GM18951 (cell line): ENCODE data around the gene TPI1.

ENCODE experiments used
- POLR2A ChIP-seq: IDR thresholded peaks from 4 replicates; pipeline ENCODE4 v1.6.1; 2011; ENCODE audit warnings: mild to moderate bottlenecking; ENCODE audit not compliant: insufficient read length, insufficient read depth; ENCODE audit errors: extremely low read depth
- in situ Hi-C: fragments of 300-500 bp; cut with MboI; formaldehyde crosslinking; loops from one replicate; pipeline ENCODE4 v1.12.0; 2022; ENCODE audit warnings: low sequenced_read_pairs, mixed read lengths, inconsistent platforms; ENCODE audit not compliant: unreplicated experiment

The TPI1 gene

DNA sequence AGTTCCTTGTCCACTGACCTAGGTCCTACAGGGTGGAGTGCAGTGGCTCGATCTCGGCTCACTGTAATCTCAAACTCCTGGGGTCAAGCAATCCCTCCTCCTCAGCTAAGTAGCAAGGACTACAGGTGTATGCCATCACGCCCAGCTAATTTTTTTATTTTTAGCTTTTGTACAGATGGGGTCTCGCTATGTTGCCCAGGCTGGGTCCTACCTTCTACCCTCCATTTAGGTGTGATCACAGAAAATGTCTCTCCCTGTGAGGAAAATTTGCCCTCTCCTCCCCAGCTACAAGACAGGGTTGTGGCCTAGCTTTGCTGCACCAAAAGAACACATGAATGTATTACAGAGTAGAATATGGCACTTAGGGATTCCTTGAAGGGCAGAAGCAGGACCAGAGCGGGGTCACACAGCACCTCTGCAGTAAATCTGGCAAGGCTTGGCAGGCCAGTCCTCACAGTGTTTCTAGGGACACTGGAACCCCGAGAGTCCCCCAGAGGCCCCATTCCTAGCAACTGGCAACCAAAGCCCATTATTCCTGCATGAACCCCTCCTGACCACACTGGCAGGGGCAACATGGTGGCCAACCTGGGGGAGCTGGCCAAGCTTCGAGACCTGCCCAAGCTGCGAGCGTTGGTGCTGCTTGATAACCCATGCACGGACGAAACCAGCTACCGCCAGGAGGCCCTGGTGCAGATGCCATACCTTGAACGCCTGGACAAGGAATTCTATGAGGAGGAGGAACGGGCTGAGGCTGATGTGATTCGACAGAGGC is 45.0 kb downstream of the TPI1 start:
- no peak for TF ChIP-seq POLR2A
- in situ Hi-C loops: no loop called here

- in situ Hi-C loops: no loop called here
- peak; percentile 55 for TF ChIP-seq POLR2A
These were observed 47.1 kb downstream of the TPI1 start, which contains the start of gene ENO2 for GRCh38 chr12:6914246-6914946. ENO2 (plus strand) TSS chr12:6914580; CDS start chr12:6915833, 1,253 bp downstream.

DNA sequence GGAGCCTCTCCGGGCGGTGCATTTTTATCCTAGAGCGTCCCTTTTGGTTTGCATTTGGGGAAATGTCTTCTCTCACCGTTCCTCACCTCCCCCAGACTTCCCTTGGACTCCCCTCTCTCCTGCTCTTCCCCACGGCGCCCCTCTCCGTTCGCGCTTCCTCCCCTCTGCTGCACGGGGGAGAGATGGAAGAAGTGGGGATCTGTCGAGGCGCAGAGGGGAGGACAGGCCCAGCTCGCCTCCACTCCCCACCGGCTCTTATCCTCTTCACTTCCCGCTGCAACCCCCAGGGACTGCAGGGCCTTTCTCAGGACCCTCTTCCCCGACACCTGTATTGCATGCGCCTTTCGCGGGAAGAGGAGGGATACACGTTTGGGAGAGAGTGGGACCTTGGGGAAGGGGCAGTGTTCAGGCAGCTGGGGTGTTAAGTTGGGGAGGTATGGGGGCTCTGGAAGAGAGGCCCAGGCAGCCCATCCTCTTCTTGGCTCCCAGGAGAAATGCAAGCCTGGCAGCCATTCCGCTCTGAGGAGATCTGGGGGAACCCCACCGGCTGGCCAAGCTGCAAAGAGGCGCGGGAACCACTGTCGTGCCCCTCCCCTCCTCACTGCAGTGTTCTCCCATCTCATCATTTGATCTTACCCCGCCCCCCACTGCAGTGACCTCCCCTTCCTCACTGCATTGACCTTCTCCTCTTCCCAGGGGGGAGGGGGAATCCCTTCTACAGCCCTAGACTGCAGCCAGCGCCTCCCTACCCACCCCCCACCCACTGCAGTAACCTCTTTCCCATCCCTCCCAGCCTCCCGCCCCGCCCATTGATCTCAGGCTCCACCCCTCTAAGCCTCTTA is 47.8 kb downstream of the TPI1 start:
- in situ Hi-C loops: no loop called here
- TF ChIP-seq POLR2A: no peak

GRCh38 chr12:6915789-6916285 is 48.5 kb downstream of the TPI1 start:
- no peak for TF ChIP-seq POLR2A
- in situ Hi-C loops: no loop called here

DNA sequence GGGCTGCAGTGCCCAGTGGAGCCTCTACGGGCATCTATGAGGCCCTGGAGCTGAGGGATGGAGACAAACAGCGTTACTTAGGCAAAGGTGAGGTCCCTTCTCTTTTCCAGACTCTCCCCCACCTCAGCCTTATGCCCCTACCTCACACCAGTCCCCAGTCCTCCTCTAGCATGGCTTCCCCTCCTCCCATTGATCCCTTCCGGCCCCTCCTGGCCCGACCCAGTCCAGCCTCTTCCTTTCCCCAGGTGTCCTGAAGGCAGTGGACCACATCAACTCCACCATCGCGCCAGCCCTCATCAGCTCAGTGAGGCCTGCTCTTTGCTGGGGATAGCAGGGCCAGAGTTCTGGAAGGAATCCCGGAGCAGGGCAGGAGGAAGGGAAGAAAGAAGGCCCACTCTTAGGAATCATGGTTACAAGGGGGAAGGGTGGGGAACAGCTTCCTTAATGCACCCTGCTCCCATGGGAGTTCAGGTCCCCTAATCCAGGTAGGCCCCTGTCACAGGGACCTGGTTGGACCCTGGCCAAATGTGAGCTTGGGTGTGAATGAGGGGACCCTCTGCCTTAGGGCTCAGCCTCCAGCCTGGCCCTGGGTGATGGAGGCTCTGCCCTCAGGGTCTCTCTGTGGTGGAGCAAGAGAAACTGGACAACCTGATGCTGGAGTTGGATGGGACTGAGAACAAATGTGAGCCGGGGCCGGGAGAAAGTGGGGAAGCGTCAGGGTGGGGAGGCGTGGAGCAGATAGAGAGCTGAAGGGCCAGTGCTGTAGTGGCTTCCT is 49.3 kb downstream of the TPI1 start:
- in situ Hi-C loops: no loop called here
- no peak for TF ChIP-seq POLR2A

GRCh38 chr12:6917491-6918231 is 50.3 kb downstream of the TPI1 start:
- no peak for TF ChIP-seq POLR2A

DNA sequence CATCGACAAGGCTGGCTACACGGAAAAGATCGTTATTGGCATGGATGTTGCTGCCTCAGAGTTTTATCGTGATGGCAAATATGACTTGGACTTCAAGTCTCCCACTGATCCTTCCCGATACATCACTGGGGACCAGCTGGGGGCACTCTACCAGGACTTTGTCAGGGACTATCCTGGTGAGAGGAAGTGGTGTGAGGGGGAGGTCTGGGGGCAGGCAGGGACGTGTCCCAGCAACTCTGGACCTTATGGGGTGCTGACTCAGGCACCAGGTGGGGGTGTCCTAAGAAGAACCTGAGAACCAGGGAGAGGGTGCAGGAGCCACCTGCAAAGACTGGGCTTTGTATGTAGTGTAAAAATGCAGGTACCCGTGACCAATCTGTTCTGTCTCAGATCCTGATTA is 52.3 kb downstream of the TPI1 start:
- TF ChIP-seq POLR2A: no peak
- in situ Hi-C loops: no loop called here

More at GRCh38 chr12:6917491-6918231, 50.3 kb downstream of the TPI1 start:
- in situ Hi-C loops: no loop called here
